ENCODE measurements around the gene RIPK4. TPM values are rescaled to one million over a fixed set of nuclear protein-coding genes. Genes with fewer than 3 reads are reported as not detected.

The RIPK4 gene
- total RNA-seq, 2 experiments from 2014 or later, result 0.56 to 0.64 TPM

GRCh38 chr21:41741253-41742072 is 25.4 kb downstream of the RIPK4 start:
- ChIA-PET CTCF (interaction anchor here (0.5 kb wide), 1 partner anchor 33 kb away, joined by 3 read pairs; no protein-coding TSS in a partner anchor), POLR2A (interaction anchor here (0.6 to 0.7 kb wide), 2 partner anchors 35 to 501 kb away, joined by 3 to 6 read pairs; no protein-coding TSS in a partner anchor)
- H3K4me1 Mint-ChIP-seq, result no peaks in the 10 kb centered on the region
- H3K4me3 Mint-ChIP-seq, result no peak overlapping the region
- H3K9me3 Mint-ChIP-seq (ENCODE audit: low read depth), result peaks cover 4% of the 10 kb centered on the region
- no peaks in the 10 kb centered on the region for H3K27me3 Mint-ChIP-seq
- no peak overlapping the region for H3K27ac Mint-ChIP-seq
- intact Hi-C loops (cut with DNase I, micrococcal nuclease), result no loop called here
- no peak for ATAC-seq
- H3K36me3 Mint-ChIP-seq (ENCODE audit: low read depth), result peaks cover 1% of the 10 kb centered on the region
- DNase-seq, result no peak

GRCh38 chr21:41740604-41741252 is 26.1 kb downstream of the RIPK4 start:
- no peak for DNase-seq
- Mint-ChIP-seq H3K9me3 (ENCODE audit: low read depth) (peaks cover 4% of the 10 kb centered on the region), H3K4me3 (no peak overlapping the region), H3K4me1 (no peaks in the 10 kb centered on the region), H3K27me3 (peaks cover 2% of the 10 kb centered on the region), H3K27ac (no peak overlapping the region), H3K36me3 (ENCODE audit: low read depth) (peaks cover 1% of the 10 kb centered on the region)
- intact Hi-C loops (cut with DNase I, micrococcal nuclease), result no loop called here
- CTCF ChIA-PET, result no interaction called here
- ATAC-seq, result no peak
- POLR2A ChIA-PET, result no interaction called here

GRCh38 chr21:41739936-41740335 is 26.9 kb downstream of the RIPK4 start:
- Mint-ChIP-seq H3K9me3 (ENCODE audit: low read depth) (peaks cover 4% of the 10 kb centered on the region), H3K27ac (no peak overlapping the region), H3K4me3 (no peak overlapping the region), H3K27me3 (peaks cover 2% of the 10 kb centered on the region), H3K4me1 (no peaks in the 10 kb centered on the region), H3K36me3 (ENCODE audit: low read depth) (peaks cover 1% of the 10 kb centered on the region)
- DNase-seq, result no peak
- ChIA-PET CTCF (no interaction called here), POLR2A (no interaction called here)
- intact Hi-C loops (cut with DNase I, micrococcal nuclease), result no loop called here
- no peak for ATAC-seq

GRCh38 chr21:41739011-41739410 is 27.8 kb downstream of the RIPK4 start:
- DNase-seq, result no peak
- no peak for ATAC-seq
- no peaks in the 10 kb centered on the region for H3K4me1 Mint-ChIP-seq
- no peak overlapping the region for H3K27ac Mint-ChIP-seq
- CTCF ChIA-PET, result no interaction called here
- peaks cover 3% of the 10 kb centered on the region for H3K27me3 Mint-ChIP-seq
- intact Hi-C loops (cut with DNase I, micrococcal nuclease), result no loop called here
- POLR2A ChIA-PET, result interaction anchor here (0.5 kb wide), 1 partner anchor 219 kb away, joined by 3 read pairs; no protein-coding TSS in a partner anchor
- H3K36me3 Mint-ChIP-seq (ENCODE audit: low read depth), result peaks cover 1% of the 10 kb centered on the region
- H3K9me3 Mint-ChIP-seq (ENCODE audit: low read depth), result peaks cover 4% of the 10 kb centered on the region
- H3K4me3 Mint-ChIP-seq, result no peak overlapping the region

- POLR2A ChIA-PET, result no interaction called here
- DNase-seq (no peak), ATAC-seq (no peak)
- intact Hi-C loops (cut with DNase I, micrococcal nuclease), result no loop called here
- Mint-ChIP-seq H3K9me3 (ENCODE audit: low read depth) (peaks cover 6% of the 10 kb centered on the region), H3K36me3 (ENCODE audit: low read depth) (peaks cover 1% of the 10 kb centered on the region), H3K4me3 (no peak overlapping the region), H3K27me3 (peaks cover 5% of the 10 kb centered on the region), H3K27ac (no peak overlapping the region), H3K4me1 (no peaks in the 10 kb centered on the region)
- CTCF ChIA-PET, result no interaction called here
Observed at GRCh38 chr21:41737651-41738324, 29.1 kb downstream of the RIPK4 start.

- Mint-ChIP-seq H3K9me3 (ENCODE audit: low read depth) (peaks cover 18% of the 10 kb centered on the region), H3K27me3 (peaks cover 8% of the 10 kb centered on the region), H3K36me3 (ENCODE audit: low read depth) (no peaks in the 10 kb centered on the region), H3K27ac (no peak overlapping the region), H3K4me1 (no peaks in the 10 kb centered on the region), H3K4me3 (no peak overlapping the region)
- ATAC-seq (no peak), DNase-seq (no peak)
- intact Hi-C loops (cut with DNase I, micrococcal nuclease), result no loop called here
- POLR2A ChIA-PET, result no interaction called here
- CTCF ChIA-PET, result no interaction called here
Observed at GRCh38 chr21:41736423-41736822, 30.4 kb downstream of the RIPK4 start.

GRCh38 chr21:41733951-41734689 is 32.7 kb downstream of the RIPK4 start:
- ChIA-PET CTCF (interaction anchor here (0.6 kb wide), 1 partner anchor 10 kb away, joined by 3 read pairs; no protein-coding TSS in a partner anchor), POLR2A (no interaction called here)
- Mint-ChIP-seq H3K27me3 (peaks cover 21% of the 10 kb centered on the region), H3K27ac (no peak overlapping the region), H3K4me1 (no peaks in the 10 kb centered on the region), H3K4me3 (no peak overlapping the region), H3K9me3 (ENCODE audit: low read depth) (peaks cover 23% of the 10 kb centered on the region), H3K36me3 (ENCODE audit: low read depth) (no peaks in the 10 kb centered on the region)
- ATAC-seq, result no peak
- DNase-seq, result no peak
- intact Hi-C loops (cut with DNase I, micrococcal nuclease), result no loop called here

GRCh38 chr21:41731081-41731480 is 35.8 kb downstream of the RIPK4 start:
- POLR2A ChIA-PET, result no interaction called here
- no peaks in the 10 kb centered on the region for H3K4me1 Mint-ChIP-seq
- peaks cover 37% of the 10 kb centered on the region for H3K27me3 Mint-ChIP-seq

GRCh38 chr21:41730367-41730765 is 36.5 kb downstream of the RIPK4 start:
- no peak for ATAC-seq
- peaks cover 42% of the 10 kb centered on the region for H3K27me3 Mint-ChIP-seq
- intact Hi-C loops (cut with DNase I, micrococcal nuclease), result no loop called here
- ChIA-PET CTCF (no interaction called here), POLR2A (no interaction called here)
- H3K27ac Mint-ChIP-seq, result no peak overlapping the region
- no peak overlapping the region for H3K4me3 Mint-ChIP-seq
- no peak for DNase-seq
- no peaks in the 10 kb centered on the region for H3K36me3 Mint-ChIP-seq (ENCODE audit: low read depth)
- peaks cover 19% of the 10 kb centered on the region for H3K9me3 Mint-ChIP-seq (ENCODE audit: low read depth)
- H3K4me1 Mint-ChIP-seq, result peaks cover 2% of the 10 kb centered on the region

More at GRCh38 chr21:41731081-41731480, 35.8 kb downstream of the RIPK4 start:
- Mint-ChIP-seq H3K27ac (no peak overlapping the region), H3K9me3 (ENCODE audit: low read depth) (peaks cover 19% of the 10 kb centered on the region), H3K4me3 (no peak overlapping the region), H3K36me3 (ENCODE audit: low read depth) (no peaks in the 10 kb centered on the region)
- DNase-seq (no peak), ATAC-seq (no peak)
- intact Hi-C loops (cut with DNase I, micrococcal nuclease), result no loop called here
- CTCF ChIA-PET, result no interaction called here

- peaks cover 44% of the 10 kb centered on the region for H3K27me3 Mint-ChIP-seq
- ChIA-PET CTCF (no interaction called here), POLR2A (no interaction called here)
- ATAC-seq (no peak), DNase-seq (no peak)
- intact Hi-C loops (cut with DNase I, micrococcal nuclease), result no loop called here
- H3K4me3 Mint-ChIP-seq, result no peak overlapping the region
- H3K4me1 Mint-ChIP-seq, result peaks cover 4% of the 10 kb centered on the region
- H3K9me3 Mint-ChIP-seq (ENCODE audit: low read depth), result peaks cover 19% of the 10 kb centered on the region
- no peak overlapping the region for H3K27ac Mint-ChIP-seq
- no peaks in the 10 kb centered on the region for H3K36me3 Mint-ChIP-seq (ENCODE audit: low read depth)
Observed at GRCh38 chr21:41729701-41730366, 37.0 kb downstream of the RIPK4 start.
